Glomerular endothelial cell (primary cell): ENCODE measurements around the gene CTCFL. TPM values are rescaled to one million over a fixed set of nuclear protein-coding genes. Genes with fewer than 3 reads are reported as not detected.

Experiments
- DNase-seq: peaks from one replicate; pipeline ENCODE4 v3.0.0-alpha.2; 2011; ENCODE audit warnings: low read depth, low spot score; ENCODE audit errors: extremely low read depth
- total RNA-seq: library from RNA; depleted of rRNA; stranded (reverse); fragments of >200 nt; gene quantifications from 2 replicates; pipeline ENCODE4 v1.2.3, GENCODE V29; 2015

The CTCFL gene
- total RNA-seq, 1 donor from 2014 or later = not detected

- no peak for DNase-seq
Measured at GRCh38 chr20:57537822-57538221, 12.9 kb upstream of the CTCFL start.

- no peak for DNase-seq
Measured at GRCh38 chr20:57536771-57537724, 12.1 kb upstream of the CTCFL start.

GRCh38 chr20:57536120-57536708, 11.3 kb upstream of the CTCFL start:
- no peak for DNase-seq

- no peak for DNase-seq
Measured at GRCh38 chr20:57535297-57535696, 10.4 kb upstream of the CTCFL start.

GRCh38 chr20:57532104-57532503, 7.2 kb upstream of the CTCFL start:
- no peak for DNase-seq

GRCh38 chr20:57530327-57530981, 5.5 kb upstream of the CTCFL start:
- no peak for DNase-seq

GRCh38 chr20:57529810-57530209, 4.9 kb upstream of the CTCFL start:
- no peak for DNase-seq

- no peak for DNase-seq
Measured at GRCh38 chr20:57529160-57529585, 4.2 kb upstream of the CTCFL start.

- no peak for DNase-seq
Measured at GRCh38 chr20:57528148-57528547, 3.2 kb upstream of the CTCFL start.

- no peak for DNase-seq
Measured at GRCh38 chr20:57527728-57528127, 2.8 kb upstream of the CTCFL start.

GRCh38 chr20:57526885-57527460, 2.0 kb upstream of the CTCFL start:
- DNase-seq = no peak

GRCh38 chr20:57526087-57526884, 1.3 kb upstream of the CTCFL start:
- DNase-seq = no peak

GRCh38 chr20:57525328-57526086, 567 bp upstream of the CTCFL start:
- DNase-seq = no peak

GRCh38 chr20:57523782-57524181, 1.2 kb downstream of the CTCFL start:
- DNase-seq = no peak

- no peak for DNase-seq
Measured at GRCh38 chr20:57522380-57523140, 2.4 kb downstream of the CTCFL start.

GRCh38 chr20:57517904-57518303, 7.0 kb downstream of the CTCFL start:
- no peak for DNase-seq

GRCh38 chr20:57514273-57514751, 10.6 kb downstream of the CTCFL start:
- DNase-seq = peak; percentile 22

- DNase-seq = no peak
Measured at GRCh38 chr20:57513199-57513598, 11.7 kb downstream of the CTCFL start.

- no peak for DNase-seq
Measured at GRCh38 chr20:57512432-57512831, 12.5 kb downstream of the CTCFL start.
